ENCODE results near the gene MTCH1. TPM values are rescaled to one million over a fixed set of nuclear protein-coding genes. Genes with fewer than 3 reads are reported as not detected.

Gene MTCH1
- total and polyA plus RNA-seq, 2 donors from 2014 or later: 194 to 202 TPM

GRCh38 chr6:36970892-36971842, 14.8 kb downstream of the MTCH1 start:
- FAIRE-seq (no peak), DNase-seq (no peak)
- intact Hi-C loops (cut with DNase I): no loop called here
- Histone ChIP-seq H3K4me1 (ENCODE audit: control insufficient read depth in 2 of 3, insufficient read depth in 2 of 3, low read depth in 1 of 3, low read length in 3 of 3) (peaks cover 0 to 14% (median 10%) of the 10 kb centered on the region in 3 donors), H3K9me3 (ENCODE audit: control insufficient read depth in 2 of 3, insufficient read depth in 1 of 3, low read length in 3 of 3) (no peaks in the 10 kb centered on the region), H3K36me3 (ENCODE audit: control insufficient read depth in 2 of 3, insufficient read depth in 3 of 3, low read length in 3 of 3) (peaks cover 8 to 75% (median 75%) of the 10 kb centered on the region in 3 donors), H3K4me3 (ENCODE audit: low read length in 3 of 3) (no peak overlapping the region), H3K9ac (ENCODE audit: low read length in 3 of 3) (no peak overlapping the region), H3K27ac (ENCODE audit: low read depth in 2 of 2, low read length in 2 of 2) (no peak overlapping the region), H3K27me3 (ENCODE audit: control insufficient read depth, insufficient read depth, low read length) (no peaks in the 10 kb centered on the region)
- TF ChIP-seq CTCF (IDR thresholded peaks at IDR 0.05; ENCODE audit: borderline replicate concordance, extremely low read depth, insufficient read depth): no peak

- TF ChIP-seq CTCF (IDR thresholded peaks at IDR 0.05; ENCODE audit: borderline replicate concordance, extremely low read depth, insufficient read depth): no peak
- Histone ChIP-seq H3K27ac (ENCODE audit: low read depth in 2 of 2, low read length in 2 of 2) (peak overlapping the region in 1 of 2 donors; percentile 7), H3K9me3 (ENCODE audit: control insufficient read depth in 2 of 3, insufficient read depth in 1 of 3, low read length in 3 of 3) (no peaks in the 10 kb centered on the region), H3K4me3 (ENCODE audit: low read length in 3 of 3) (no peak overlapping the region), H3K36me3 (ENCODE audit: control insufficient read depth in 2 of 3, insufficient read depth in 3 of 3, low read length in 3 of 3) (peaks cover 8 to 66% (median 65%) of the 10 kb centered on the region in 3 donors), H3K27me3 (ENCODE audit: control insufficient read depth, insufficient read depth, low read length) (no peaks in the 10 kb centered on the region), H3K4me1 (ENCODE audit: control insufficient read depth in 2 of 3, insufficient read depth in 2 of 3, low read depth in 1 of 3, low read length in 3 of 3) (peaks cover 0 to 14% (median 10%) of the 10 kb centered on the region in 3 donors), H3K9ac (ENCODE audit: low read length in 3 of 3) (no peak overlapping the region)
- DNase-seq: peak in 1 of 5 donors; percentile 46
- intact Hi-C loops (cut with DNase I): no loop called here
- FAIRE-seq: no peak
Observed at GRCh38 chr6:36969988-36970891, 15.8 kb downstream of the MTCH1 start.

- Histone ChIP-seq H3K4me3 (ENCODE audit: low read length in 3 of 3) (no peak overlapping the region), H3K27me3 (ENCODE audit: control insufficient read depth, insufficient read depth, low read length) (no peaks in the 10 kb centered on the region), H3K9ac (ENCODE audit: low read length in 3 of 3) (no peak overlapping the region), H3K4me1 (ENCODE audit: control insufficient read depth in 2 of 3, insufficient read depth in 2 of 3, low read depth in 1 of 3, low read length in 3 of 3) (peaks cover 0 to 16% (median 11%) of the 10 kb centered on the region in 3 donors), H3K9me3 (ENCODE audit: control insufficient read depth in 2 of 3, insufficient read depth in 1 of 3, low read length in 3 of 3) (no peaks in the 10 kb centered on the region), H3K27ac (ENCODE audit: low read depth in 2 of 2, low read length in 2 of 2) (peak overlapping the region in 1 of 2 donors; percentile 37), H3K36me3 (ENCODE audit: control insufficient read depth in 2 of 3, insufficient read depth in 3 of 3, low read length in 3 of 3) (peaks cover 8 to 59% (median 56%) of the 10 kb centered on the region in 3 donors)
- TF ChIP-seq CTCF (IDR thresholded peaks at IDR 0.05; ENCODE audit: borderline replicate concordance, extremely low read depth, insufficient read depth): no peak
- intact Hi-C loops (cut with DNase I): no loop called here
- DNase-seq (peak in 1 of 5 donors; percentile 54), FAIRE-seq (no peak)
Observed at GRCh38 chr6:36969240-36969691, 16.7 kb downstream of the MTCH1 start.
